ENCODE data around the gene PTER. TPM values are rescaled to one million over a fixed set of nuclear protein-coding genes. Genes with fewer than 3 reads are reported as not detected.

PTER gene
- total RNA-seq, 2 experiments from 2014 or later, result 8.2 to 9.7 TPM

- intact Hi-C loops (cut with DNase I, micrococcal nuclease), result loop anchor here in 1 of 2 experiments (10.0 kb wide), 1 partner anchor 709 kb away; no protein-coding TSS in a partner anchor
- Histone ChIP-seq H3K4me3 (ENCODE audit: low read length) (no peak overlapping the region), H3K36me3 (ENCODE audit: insufficient read depth, low read length) (peaks cover 23% of the 10 kb centered on the region), H3K27me3 (ENCODE audit: control insufficient read depth in 1 of 2, insufficient read depth in 2 of 2, low read length in 2 of 2) (no peaks in the 10 kb centered on the region), H3K9me3 (ENCODE audit: control insufficient read depth in 1 of 2, insufficient read depth in 1 of 2, low read length in 2 of 2) (no peaks in the 10 kb centered on the region), H3K4me1 (ENCODE audit: insufficient read depth, low read length) (peaks cover 4% of the 10 kb centered on the region), H3K27ac (ENCODE audit: low read depth in 1 of 2, low read length in 2 of 2) (no peak overlapping the region)
- no peaks in the 10 kb centered on the region for H3K27me3 Mint-ChIP-seq
- ChIA-PET POLR2A (no interaction called here), CTCF (no interaction called here)
- H3K36me3 Mint-ChIP-seq (ENCODE audit: low read depth), result peaks cover 65% of the 10 kb centered on the region
- no peak for ATAC-seq (ENCODE audit: poor library complexity)
- H3K27ac Mint-ChIP-seq, result no peak overlapping the region
- no peak overlapping the region for H3K4me3 Mint-ChIP-seq
- no peak for DNase-seq
- peaks cover 33% of the 10 kb centered on the region for H3K4me1 Mint-ChIP-seq (ENCODE audit: low read depth)
- no peak for TF ChIP-seq CTCF (IDR thresholded peaks at IDR 0.05)
- H3K9me3 Mint-ChIP-seq, result no peaks in the 10 kb centered on the region
Observed at GRCh38 chr10:16445770-16446469, 9.1 kb downstream of the PTER start.

- intact Hi-C loops (cut with DNase I, micrococcal nuclease), result loop anchor here in 1 of 2 experiments (10.0 kb wide), 1 partner anchor 705 kb away; no protein-coding TSS in a partner anchor
Observed at GRCh38 chr10:16449454-16449853, 12.6 kb downstream of the PTER start.

More at GRCh38 chr10:16449454-16449853, 12.6 kb downstream of the PTER start:
- ChIA-PET POLR2A (interaction anchor here (0.6 kb wide), 1 partner anchor 18 kb away, joined by 3 read pairs; no protein-coding TSS in a partner anchor), CTCF (interaction anchor here (1.0 kb wide), 1 partner anchor 12 kb away, joined by 6 read pairs; the partner anchor contains the start of gene PTER)
- H3K9me3 Mint-ChIP-seq, result no peaks in the 10 kb centered on the region
- DNase-seq (no peak), ATAC-seq (ENCODE audit: poor library complexity) (no peak)
- H3K27ac Mint-ChIP-seq, result no peak overlapping the region
- H3K27ac ChIP-seq (ENCODE audit: low read depth in 1 of 2, low read length in 2 of 2), result no peak overlapping the region
- peaks cover 10% of the 10 kb centered on the region for H3K4me1 Mint-ChIP-seq (ENCODE audit: low read depth)
- no peak overlapping the region for H3K4me3 ChIP-seq (ENCODE audit: low read length)
- H3K9me3 ChIP-seq (ENCODE audit: control insufficient read depth in 1 of 2, insufficient read depth in 1 of 2, low read length in 2 of 2), result no peaks in the 10 kb centered on the region
- H3K36me3 ChIP-seq (ENCODE audit: insufficient read depth, low read length), result peaks cover 17% of the 10 kb centered on the region
- H3K27me3 ChIP-seq (ENCODE audit: control insufficient read depth in 1 of 2, insufficient read depth in 2 of 2, low read length in 2 of 2), result no peaks in the 10 kb centered on the region
- no peak overlapping the region for H3K4me3 Mint-ChIP-seq
- H3K36me3 Mint-ChIP-seq (ENCODE audit: low read depth), result peaks cover 45% of the 10 kb centered on the region
- no peaks in the 10 kb centered on the region for H3K4me1 ChIP-seq (ENCODE audit: insufficient read depth, low read length)
- no peak for TF ChIP-seq CTCF (IDR thresholded peaks at IDR 0.05)
- no peaks in the 10 kb centered on the region for H3K27me3 Mint-ChIP-seq

Measured in CD4-positive, alpha-beta T cell (primary cell).